HCT116 (cell line): ENCODE results near the gene ASB7. TPM values are rescaled to one million over a fixed set of nuclear protein-coding genes. Genes with fewer than 3 reads are reported as not detected.

Experiments
- ATAC-seq: fragments of 200-7000 bp; cut with Tn5 transposase; 2 replicates; pipeline ENCODE4 v1.9.1; 2020; ENCODE audit warnings: mild to moderate bottlenecking, moderate library complexity
- BruUV-seq: library from RNA; stranded (reverse); fragments of 400-500 nt; replicated peaks from 2 replicates; lab custom pipeline; 2021; lab: Mats Ljungman, UMichigan
- CTCF ChIA-PET: fragments of 300-600 bp; sonication (Branson Sonifier 250); formaldehyde crosslinking; loops from one replicate; lab custom pipeline; 2021; ENCODE audit warnings: antibody characterized with exemption; lab: Charles Lee
- POLR2A ChIA-PET: fragments of 300-600, 350-600 bp; sonication (Branson Sonifier 250); formaldehyde crosslinking; loops from one replicate; lab custom pipeline; 2021; ENCODE audit warnings: antibody characterized with exemption; lab: Charles Lee
- RAD21 ChIA-PET, 2 experiments: fragments of 300-600 bp; sonication (Branson Sonifier 250); formaldehyde crosslinking; loops; one replicate each; lab custom pipeline; 2023; ENCODE audit warnings: low total read pairs in 2 of 2; ENCODE audit not compliant: uncharacterized antibody in 2 of 2, unreplicated experiment in 2 of 2, low non-redundant PET in 1 of 2; lab: Charles Lee
- DNase-seq: peaks from one replicate; pipeline ENCODE4 v3.0.0-alpha.2; 2010; ENCODE audit warnings: low read depth, low spot score
- H2AFZ ChIP-seq: fragments of 200-600 bp; shearing (Covaris generic), sonication (generic); 2 replicates; pipeline ENCODE4 v1.6.1; 2017; ENCODE audit warnings: low read depth, mixed run types, mixed read lengths, antibody characterized with exemption, low read length; ENCODE audit not compliant: poor library complexity, severe bottlenecking
- H3K27ac ChIP-seq: 2 replicates; pipeline ENCODE4 v1.5.1; 2012; ENCODE audit warnings: low read depth, low read length
- H3K27me3 ChIP-seq: fragments of 200-600 bp; sonication (generic); 2 replicates; pipeline ENCODE4 v1.6.1; 2016; ENCODE audit warnings: mixed run types, low read length, mixed read lengths; ENCODE audit not compliant: insufficient read depth
- H3K36me3 ChIP-seq, 2 experiments: fragments of 200-500 bp in 1 of 2; fragments of 200-600 bp in 1 of 2; sonication (Bioruptor generic) in 1 of 2; sonication (generic) in 1 of 2; 2 replicates each; pipeline versions ENCODE4 v1.5.1 to v1.6.1; 2014 to 2016; ENCODE audit warnings: low read length in 2 of 2, inconsistent platforms in 1 of 2, mixed read lengths in 1 of 2, mixed run types in 1 of 2; ENCODE audit not compliant: insufficient read depth in 2 of 2, control insufficient read depth in 1 of 2
- H3K4me1 ChIP-seq, 2 experiments: fragments of 200-600 bp in 1 of 2; sonication (generic) in 1 of 2; 2 replicates each; pipeline versions ENCODE4 v1.5.1 to v1.6.1; 2012 to 2017; ENCODE audit warnings: low read length in 2 of 2, inconsistent platforms in 1 of 2, mild to moderate bottlenecking in 1 of 2, mixed read lengths in 1 of 2, mixed run types in 1 of 2, moderate library complexity in 1 of 2; ENCODE audit not compliant: insufficient read depth in 2 of 2, control insufficient read depth in 1 of 2
- H3K4me2 ChIP-seq: fragments of 200-600 bp; sonication (generic); 2 replicates; pipeline ENCODE4 v1.6.1; 2017; ENCODE audit warnings: mixed run types, low read length, mixed read lengths
- H3K4me3 ChIP-seq, 2 experiments: fragments of 200-600 bp in 1 of 2; sonication (generic) in 1 of 2; replicated peaks in 1 of 2; 2 replicates each; pipeline ENCODE4 v1.5.1; 2011 to 2016; ENCODE audit warnings: low read length in 2 of 2, control low read depth in 1 of 2, low read depth in 1 of 2, mild to moderate bottlenecking in 1 of 2, mixed read lengths in 1 of 2, mixed run types in 1 of 2
- H3K79me2 ChIP-seq: fragments of 200-600 bp; sonication (generic); 2 replicates; pipeline ENCODE4 v1.6.1; 2017; ENCODE audit warnings: mild to moderate bottlenecking, mixed run types, low read length, moderate library complexity, mixed read lengths; ENCODE audit not compliant: insufficient read depth
- H3K9ac ChIP-seq: fragments of 200-600 bp; sonication (generic); 2 replicates; pipeline ENCODE4 v1.6.1; 2016; ENCODE audit warnings: low read length, mixed read lengths
- H3K9me2 ChIP-seq: fragments of 200-600 bp; sonication (generic), shearing (Covaris generic); 2 replicates; pipeline ENCODE4 v1.6.1; 2017; ENCODE audit warnings: mixed run types, mild to moderate bottlenecking, moderate library complexity; ENCODE audit not compliant: insufficient read depth
- H3K9me3 ChIP-seq, 2 experiments: fragments of 200-500 bp in 1 of 2; fragments of 200-600 bp in 1 of 2; sonication (Bioruptor generic) in 1 of 2; sonication (generic) in 1 of 2; 2 replicates each; pipeline ENCODE4 v1.6.1; 2014 to 2017; ENCODE audit warnings: low read length in 2 of 2, mixed read lengths in 2 of 2, inconsistent platforms in 1 of 2, low read depth in 1 of 2, mild to moderate bottlenecking in 1 of 2, mixed run types in 1 of 2, moderate library complexity in 1 of 2; ENCODE audit not compliant: control insufficient read depth in 1 of 2, insufficient read depth in 1 of 2
- H4K20me1 ChIP-seq: fragments of 200-600 bp; sonication (generic), shearing (Covaris generic); 2 replicates; pipeline ENCODE4 v1.6.1; 2017; ENCODE audit warnings: mixed run types, mild to moderate bottlenecking, moderate library complexity; ENCODE audit not compliant: insufficient read depth
- CTCF ChIP-seq, 3 experiments: fragments of 200-600 bp in 1 of 3; sonication (generic) in 1 of 3; IDR thresholded peaks in 2 of 3; conservative IDR thresholded peaks in 1 of 3; 2 replicates each; pipeline ENCODE4 v1.5.1; 2012 to 2017; ENCODE audit warnings: low read depth in 2 of 3, low read length in 2 of 3, antibody characterized with exemption in 1 of 3, borderline replicate concordance in 1 of 3, control low read depth in 1 of 3, mild to moderate bottlenecking in 1 of 3, mixed read lengths in 1 of 3, mixed run types in 1 of 3, moderate library complexity in 1 of 3; ENCODE audit not compliant: insufficient read depth in 1 of 3
- EZH2 ChIP-seq: fragments of 200-600 bp; sonication (generic); IDR thresholded peaks from 2 replicates; pipeline ENCODE4 v1.6.1; 2017; ENCODE audit warnings: antibody characterized with exemption, mixed run types
- POLR2A ChIP-seq: IDR thresholded peaks from 2 replicates; pipeline ENCODE4 v1.7.0; 2011; ENCODE audit warnings: borderline replicate concordance; ENCODE audit not compliant: insufficient read depth, insufficient read length; ENCODE audit errors: extremely low read depth
- POLR2AphosphoS5 ChIP-seq: IDR thresholded peaks from 2 replicates; pipeline ENCODE4 v1.6.1; 2011; ENCODE audit warnings: mild to moderate bottlenecking, low read depth, low read length, moderate library complexity
- RAD21 ChIP-seq: IDR thresholded peaks from 2 replicates; pipeline ENCODE4 v1.6.1; 2012; ENCODE audit warnings: low read depth, mild to moderate bottlenecking
- SIN3A ChIP-seq: IDR thresholded peaks from 2 replicates; pipeline ENCODE4 v1.6.1; 2012; ENCODE audit warnings: low read depth
- TCF7L2 ChIP-seq: IDR thresholded peaks from 2 replicates; pipeline ENCODE4 v1.7.0; 2011; ENCODE audit warnings: borderline replicate concordance, inconsistent platforms; ENCODE audit not compliant: insufficient read depth, insufficient read length; ENCODE audit errors: extremely low read depth
- ZFX ChIP-seq: fragments of 450-650 bp; IDR thresholded peaks from 2 replicates; pipeline ENCODE4 v1.6.1; 2017
- ZNF274 ChIP-seq: fragments of 200-500 bp; sonication (Bioruptor generic); IDR thresholded peaks from 2 replicates; pipeline ENCODE4 v1.6.1; 2014; ENCODE audit warnings: mild to moderate bottlenecking, low read depth, low read length, inconsistent platforms
- intact Hi-C: fragments of 100-400 bp; cut with micrococcal nuclease; formaldehyde crosslinking; loops from 2 replicates; pipeline ENCODE4 v1.10.0; 2022
- total RNA-seq: library from RNA; stranded (reverse); gene quantifications from one replicate; pipeline ENCODE4 v1.2.1, GENCODE V29; 2021; ENCODE audit not compliant: unreplicated experiment

The ASB7 gene
- total RNA-seq, 1 experiment from 2014 or later = 16.6 TPM

- Histone ChIP-seq H2AFZ (no peak overlapping the region), H4K20me1 (no peaks in the 10 kb centered on the region), H3K9ac (no peak overlapping the region), H3K79me2 (no peaks in the 10 kb centered on the region), H3K27me3 (no peaks in the 10 kb centered on the region), H3K9me3 (no peaks in the 10 kb centered on the region), H3K36me3 (no peaks in the 10 kb centered on the region), H3K4me3 (no peak overlapping the region), H3K4me1 (peaks cover 0 to 3% of the 10 kb centered on the region in 2 experiments; a peak in 1 of 4 replicates), H3K9me2 (no peaks in the 10 kb centered on the region), H3K4me2 (no peak overlapping the region), H3K27ac (no peak overlapping the region)
- intact Hi-C loops = no loop called here
- ATAC-seq = no peak
- DNase-seq = no peak
- no peak for TF ChIP-seq POLR2AphosphoS5
- TF ChIP-seq EZH2 = no peak
- ChIA-PET CTCF (no interaction called here), POLR2A (no interaction called here), RAD21 (no interaction called here)
- BruUV-seq = no TSS peak
Measured at GRCh38 chr15:100691321-100691720, 88.9 kb downstream of the ASB7 start.

DNA sequence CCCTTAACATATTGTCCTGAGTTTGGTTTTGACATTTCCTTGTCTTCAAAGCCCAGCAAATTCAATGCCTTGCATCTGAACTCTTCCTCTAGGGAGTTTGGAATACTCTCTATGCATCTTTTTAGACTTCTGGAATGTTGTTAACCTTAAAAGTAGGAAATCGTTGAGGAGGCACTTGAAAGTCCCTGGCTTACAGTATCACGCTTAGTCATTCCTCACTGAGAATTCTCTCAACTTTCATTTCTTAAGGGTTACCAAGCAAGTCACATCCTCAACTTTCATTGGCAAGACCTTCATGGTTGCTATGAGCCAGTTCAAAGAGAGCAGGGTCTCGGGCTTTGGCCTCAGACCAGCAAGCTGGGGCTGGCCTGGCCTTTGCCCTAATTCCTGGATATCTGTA lies 89.9 kb downstream of the ASB7 start:
- intact Hi-C loops = no loop called here
- ChIA-PET POLR2A (no interaction called here), CTCF (no interaction called here), RAD21 (no interaction called here)
- no TSS peak for BruUV-seq
- no peak for DNase-seq
- peaks cover 0 to 3% of the 10 kb centered on the region in 2 experiments; a peak in 1 of 4 replicates for H3K4me1 ChIP-seq
- no peak for ATAC-seq
- no peaks in the 10 kb centered on the region for H3K36me3 ChIP-seq
- no peak overlapping the region for H3K4me2 ChIP-seq
- H3K4me3 ChIP-seq = no peak overlapping the region
- no peak overlapping the region for H2AFZ ChIP-seq
- no peak overlapping the region for H3K27ac ChIP-seq
- no peaks in the 10 kb centered on the region for H4K20me1 ChIP-seq
- no peaks in the 10 kb centered on the region for H3K79me2 ChIP-seq
- H3K9ac ChIP-seq = no peak overlapping the region
- no peaks in the 10 kb centered on the region for H3K9me3 ChIP-seq
- H3K9me2 ChIP-seq = no peaks in the 10 kb centered on the region
- no peak for TF ChIP-seq SIN3A
- TF ChIP-seq ZNF274 = no peak
- TF ChIP-seq TCF7L2 = no peak
- no peak for TF ChIP-seq RAD21
- no peak for TF ChIP-seq POLR2A
- no peak for TF ChIP-seq ZFX
- TF ChIP-seq CTCF (IDR thresholded peaks at IDR 0.05 in 2 of 3, conservative IDR thresholded peaks at IDR 0.05 in 1 of 3; ENCODE audit: borderline replicate concordance in 1 of 3, insufficient read depth in 1 of 3, low read depth in 2 of 3, low read length in 2 of 3) = no peak
- H3K27me3 ChIP-seq = no peaks in the 10 kb centered on the region
